H9 (cell line): ENCODE data around the gene NSUN5. TPM values are rescaled to one million over a fixed set of nuclear protein-coding genes. Genes with fewer than 3 reads are reported as not detected.
"Not testable (repeated sequence)": the region's sequence is repeated elsewhere in the genome, so short reads cannot be mapped to it uniquely, and the experiment has no call there.

ENCODE experiments used
- DNase-seq: peaks from one replicate; pipeline ENCODE4 v3.0.0-alpha.2; 2017
- H2AFZ ChIP-seq: one replicate; pipeline ENCODE4 v1.6.1; 2013; ENCODE audit warnings: mild to moderate bottlenecking, low read length, control low read depth, moderate library complexity
- H2AK5ac ChIP-seq: 2 replicates; pipeline ENCODE4 v1.6.1; 2013; ENCODE audit warnings: low read length, control low read depth, mixed read lengths; ENCODE audit not compliant: insufficient read length
- H2BK120ac ChIP-seq: one replicate; pipeline ENCODE4 v1.6.1; 2013; ENCODE audit warnings: low read depth, mild to moderate bottlenecking, low read length, control low read depth, inconsistent platforms; ENCODE audit not compliant: poor library complexity, severe bottlenecking
- H2BK12ac ChIP-seq: 2 replicates; pipeline ENCODE4 v1.6.1; 2013; ENCODE audit warnings: low read length, control low read depth, mixed read lengths, low read depth; ENCODE audit not compliant: insufficient read length
- H2BK15ac ChIP-seq: 2 replicates; pipeline ENCODE4 v1.6.1; 2013; ENCODE audit warnings: low read depth, low read length, control low read depth
- H2BK20ac ChIP-seq: one replicate; pipeline ENCODE4 v1.6.1; 2013; ENCODE audit warnings: low read depth, mild to moderate bottlenecking, low read length, control low read depth, inconsistent platforms; ENCODE audit not compliant: poor library complexity, severe bottlenecking
- H2BK5ac ChIP-seq: 2 replicates; pipeline ENCODE4 v1.6.1; 2013; ENCODE audit warnings: low read length, control low read depth, mixed read lengths; ENCODE audit not compliant: insufficient read length
- H3K14ac ChIP-seq: 2 replicates; pipeline ENCODE4 v1.6.1; 2013; ENCODE audit warnings: low read length, control low read depth; ENCODE audit not compliant: insufficient read depth
- H3K18ac ChIP-seq: 2 replicates; pipeline ENCODE4 v1.6.1; 2013; ENCODE audit warnings: low read depth, mild to moderate bottlenecking, mixed read lengths, low read length, control low read depth; ENCODE audit not compliant: insufficient read length
- H3K23ac ChIP-seq: 2 replicates; pipeline ENCODE4 v1.6.1; 2013; ENCODE audit warnings: low read length, control low read depth, mixed read lengths, low read depth; ENCODE audit not compliant: insufficient read length
- H3K23me2 ChIP-seq: 2 replicates; pipeline ENCODE4 v1.6.1; 2013; ENCODE audit warnings: low read depth, mild to moderate bottlenecking, mixed read lengths, low read length, control low read depth; ENCODE audit not compliant: insufficient read length, poor library complexity, severe bottlenecking
- H3K27ac ChIP-seq: 2 replicates; pipeline ENCODE4 v1.5.1; 2013; ENCODE audit warnings: low read length, control low read depth, mixed read lengths, low read depth; ENCODE audit not compliant: insufficient read length
- H3K27me3 ChIP-seq: 2 replicates; pipeline ENCODE4 v1.6.1; 2013; ENCODE audit warnings: low read length, control low read depth, inconsistent platforms; ENCODE audit not compliant: insufficient read depth
- H3K4ac ChIP-seq: 2 replicates; pipeline ENCODE4 v1.6.1; 2013; ENCODE audit warnings: low read depth, mild to moderate bottlenecking, control low read depth, inconsistent platforms, low read length, moderate library complexity
- H3K4me1 ChIP-seq: 2 replicates; pipeline ENCODE4 v1.6.1; 2013; ENCODE audit warnings: low read length, control low read depth, inconsistent platforms; ENCODE audit not compliant: insufficient read depth
- H3K4me2 ChIP-seq: 2 replicates; pipeline ENCODE4 v1.6.1; 2013; ENCODE audit warnings: low read length, control low read depth, mixed read lengths; ENCODE audit not compliant: insufficient read length, insufficient read depth
- H3K56ac ChIP-seq: 2 replicates; pipeline ENCODE4 v1.6.1; 2013; ENCODE audit warnings: low read depth, mild to moderate bottlenecking, mixed read lengths, low read length, control low read depth; ENCODE audit not compliant: insufficient read length
- H3K79me1 ChIP-seq: 2 replicates; pipeline ENCODE4 v1.6.1; 2013; ENCODE audit warnings: low read depth, mild to moderate bottlenecking, moderate library complexity, low read length, control low read depth, inconsistent platforms; ENCODE audit not compliant: insufficient read depth, poor library complexity, severe bottlenecking
- H3K79me2 ChIP-seq: 2 replicates; pipeline ENCODE4 v1.6.1; 2013; ENCODE audit warnings: low read length, control low read depth, inconsistent platforms; ENCODE audit not compliant: insufficient read depth
- H3K9ac ChIP-seq: 2 replicates; pipeline ENCODE4 v1.6.1; 2013; ENCODE audit warnings: low read length, control low read depth, mixed read lengths; ENCODE audit not compliant: insufficient read length; ENCODE audit errors: extremely low read depth
- H3K9me3 ChIP-seq: one replicate; pipeline ENCODE4 v1.6.1; 2013; ENCODE audit warnings: low read depth, low read length, inconsistent platforms; ENCODE audit not compliant: control insufficient read depth
- H3T11ph ChIP-seq: one replicate; pipeline ENCODE4 v1.6.1; 2013; ENCODE audit warnings: mild to moderate bottlenecking, low read length, control low read depth, inconsistent platforms
- H4K20me1 ChIP-seq: one replicate; pipeline ENCODE4 v1.6.1; 2013; ENCODE audit not compliant: control insufficient read depth, insufficient read length, insufficient read depth
- H4K5ac ChIP-seq: 2 replicates; pipeline ENCODE4 v1.6.1; 2013; ENCODE audit warnings: low read depth, mild to moderate bottlenecking, mixed read lengths, low read length, control low read depth; ENCODE audit not compliant: insufficient read length
- H4K8ac ChIP-seq: replicated peaks from 2 replicates; pipeline ENCODE4 v1.6.1; 2013; ENCODE audit warnings: low read length, control low read depth, mixed read lengths, low read depth; ENCODE audit not compliant: insufficient read length
- H4K91ac ChIP-seq: 2 replicates; pipeline ENCODE4 v1.6.1; 2013; ENCODE audit warnings: low read depth, mild to moderate bottlenecking, moderate library complexity, mixed read lengths, low read length, control low read depth; ENCODE audit not compliant: insufficient read length
- H3K27ac Mint-ChIP-seq, 3 experiments: 2 replicates in 2 of 3; 3 replicates in 1 of 3; pipeline ENCODE4 v1.8.0; 2020 to 2021; ENCODE audit warnings: mixed read lengths in 3 of 3, mild to moderate bottlenecking in 1 of 3, moderate library complexity in 1 of 3
- H3K27me3 Mint-ChIP-seq: 2 replicates; pipeline ENCODE4 v1.8.0; 2021; ENCODE audit warnings: low read depth, mild to moderate bottlenecking, moderate library complexity, mixed read lengths
- H3K36me3 Mint-ChIP-seq, 3 experiments: 2 replicates in 2 of 3; 3 replicates in 1 of 3; pipeline ENCODE4 v1.8.0; 2020 to 2021; ENCODE audit warnings: low read depth in 3 of 3, mixed read lengths in 3 of 3; ENCODE audit not compliant: insufficient read depth in 1 of 3
- H3K4me1 Mint-ChIP-seq, 2 experiments: 2 replicates each; pipeline ENCODE4 v1.8.0; 2020; ENCODE audit warnings: mixed read lengths in 2 of 2
- H3K4me3 Mint-ChIP-seq, 2 experiments: 2 replicates in 1 of 2; 3 replicates in 1 of 2; pipeline ENCODE4 v1.8.0; 2020 to 2021; ENCODE audit warnings: mild to moderate bottlenecking in 2 of 2, mixed read lengths in 2 of 2, moderate library complexity in 1 of 2
- H3K9me3 Mint-ChIP-seq, 2 experiments: 2 replicates in 1 of 2; 3 replicates in 1 of 2; pipeline ENCODE4 v1.8.0; 2020; ENCODE audit warnings: mild to moderate bottlenecking in 2 of 2, mixed read lengths in 2 of 2, moderate library complexity in 1 of 2
- WGBS: extraction: QIAGEN DNeasy Blood & Tissue Kit; methylation state at CpG from one replicate; pipeline ENCODE4 v1.1.7; 2013; ENCODE audit warnings: missing lambda C conversion rate, low lambda C conversion rate, mixed read lengths; ENCODE audit not compliant: insufficient read length; ENCODE audit errors: extremely low coverage; 5-methylcytosine and 5-hydroxymethylcytosine counted together
- total RNA-seq: library from RNA; stranded (reverse); gene quantifications from 2 replicates; pipeline ENCODE4 v1.2.1, GENCODE V29; 2021

Gene NSUN5
- total RNA-seq, 1 experiment from 2014 or later = 64.2 TPM

DNA sequence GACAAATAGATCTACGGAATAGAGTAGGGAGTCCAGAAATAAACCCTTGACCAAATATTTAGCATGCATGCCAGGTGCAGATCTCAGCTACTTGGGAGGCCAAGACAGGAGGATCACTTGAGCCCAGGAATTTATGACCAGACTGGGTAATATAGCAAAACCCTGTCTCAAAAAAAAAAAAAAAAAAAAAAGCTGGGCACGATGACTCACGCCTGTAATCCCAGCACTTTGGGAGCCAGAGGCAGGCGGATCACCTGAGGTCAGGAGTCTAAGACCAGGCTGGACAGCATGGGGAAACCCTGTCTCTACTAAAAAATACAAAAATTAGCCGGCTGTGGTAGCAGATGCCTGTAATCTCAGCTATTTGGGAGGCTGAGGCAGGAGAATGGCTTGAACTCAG, 31.4 kb downstream of the NSUN5 start:
- H3K4me1 ChIP-seq, DNase-seq, H3K14ac ChIP-seq, H3K9me3 ChIP-seq, H3K27me3 Mint-ChIP-seq, H3K4me2 ChIP-seq, H4K5ac ChIP-seq, H2BK15ac ChIP-seq, H3K4me1 Mint-ChIP-seq, H3K79me1 ChIP-seq, H3K56ac ChIP-seq, H3K9ac ChIP-seq, H3K27ac ChIP-seq, H4K91ac ChIP-seq, H2BK12ac ChIP-seq, H3K9me3 Mint-ChIP-seq, H2BK5ac ChIP-seq, H3K18ac ChIP-seq, H3K23me2 ChIP-seq, H3K27ac Mint-ChIP-seq, H3K79me2 ChIP-seq, H2BK20ac ChIP-seq, H3T11ph ChIP-seq, H4K8ac ChIP-seq, H2AK5ac ChIP-seq, H2AFZ ChIP-seq, H3K36me3 Mint-ChIP-seq, H2BK120ac ChIP-seq, H3K4ac ChIP-seq, H3K4me3 Mint-ChIP-seq, H3K23ac ChIP-seq, H4K20me1 ChIP-seq, H3K27me3 ChIP-seq: not testable (repeated sequence)
- WGBS = no CpG with 5 or more reads among the region's 5 CpGs

GRCh38 chr7:73267813-73268212, 40.8 kb downstream of the NSUN5 start:
- H3K9me3 ChIP-seq, H3K18ac ChIP-seq, H3K4ac ChIP-seq, H2AK5ac ChIP-seq, H3K4me2 ChIP-seq, H4K8ac ChIP-seq, DNase-seq, H2BK15ac ChIP-seq, H4K91ac ChIP-seq, H3K23ac ChIP-seq, H3K27me3 ChIP-seq, H4K5ac ChIP-seq, H2BK5ac ChIP-seq, H3K4me1 Mint-ChIP-seq, H2AFZ ChIP-seq, H3K9ac ChIP-seq, H2BK20ac ChIP-seq, H3K9me3 Mint-ChIP-seq, H3K79me1 ChIP-seq, H3K56ac ChIP-seq, H3K23me2 ChIP-seq, H3K4me1 ChIP-seq, H3K36me3 Mint-ChIP-seq, H3T11ph ChIP-seq, H3K79me2 ChIP-seq, H3K27ac ChIP-seq, H3K27me3 Mint-ChIP-seq, H2BK12ac ChIP-seq, H3K4me3 Mint-ChIP-seq, H2BK120ac ChIP-seq, H4K20me1 ChIP-seq, H3K14ac ChIP-seq, H3K27ac Mint-ChIP-seq: not testable (repeated sequence)
- WGBS = no CpG with 5 or more reads among the region's 4 CpGs
